ENCODE results near the gene CPNE4.

Gene CPNE4

GRCh38 chr3:131717493-131717892 lies 317.3 kb downstream of the CPNE4 start:
- Histone ChIP-seq H3F3A (ENCODE audit: low read depth) (no peaks in the 10 kb centered on the region), H3K4me3 (ENCODE audit: low read length, poor library complexity, severe bottlenecking) (no peak overlapping the region), H3K36me3 (ENCODE audit: insufficient read depth, low read length) (no peaks in the 10 kb centered on the region), H3K4me1 (ENCODE audit: insufficient read depth, low read length, poor library complexity, severe bottlenecking) (no peaks in the 10 kb centered on the region), H3K9me3 (ENCODE audit: insufficient read depth, low read depth, low read length) (no peaks in the 10 kb centered on the region), H3K79me2 (ENCODE audit: insufficient read depth, low read length) (no peaks in the 10 kb centered on the region), H3K9ac (ENCODE audit: low read depth, low read length, poor library complexity, severe bottlenecking) (no peak overlapping the region), H3K27me3 (ENCODE audit: insufficient read depth, low read length, poor library complexity, severe bottlenecking) (no peaks in the 10 kb centered on the region), H3K9me2 (replicated peaks; ENCODE audit: low read depth, low read length) (no peaks in the 10 kb centered on the region), H2AFZ (ENCODE audit: low read length) (no peak overlapping the region), H3K4me2 (ENCODE audit: low read depth, low read length, poor library complexity, severe bottlenecking) (no peak overlapping the region), H4K20me1 (ENCODE audit: insufficient read depth, low read length, poor library complexity, severe bottlenecking) (no peaks in the 10 kb centered on the region)
- TF ChIP-seq CTCF (conservative IDR thresholded peaks at IDR 0.05; ENCODE audit: low read length) (no peak), EZH2phosphoT487 (IDR thresholded peaks at IDR 0.05; ENCODE audit: borderline replicate concordance) (no peak)

DNA sequence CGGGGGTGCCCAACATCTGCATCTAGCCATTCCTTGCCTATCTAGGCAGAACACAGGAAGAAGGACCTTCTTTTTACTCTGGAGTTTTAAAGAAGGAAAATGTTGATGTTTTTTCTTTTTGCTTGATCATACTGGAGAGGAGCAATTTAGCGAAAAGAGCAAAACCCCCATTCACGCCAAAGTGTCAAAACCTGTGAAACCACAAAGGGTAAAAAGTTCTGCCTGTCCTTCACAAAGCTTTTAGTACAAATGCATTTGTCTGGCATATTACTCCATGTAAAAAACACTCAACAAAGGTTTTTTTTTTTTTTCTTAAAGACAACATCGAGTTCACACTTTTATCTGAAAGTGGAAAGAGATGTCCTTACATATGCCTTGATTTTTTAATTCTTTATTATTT lies 317.9 kb downstream of the CPNE4 start:
- Histone ChIP-seq H2AFZ (ENCODE audit: low read length) (no peak overlapping the region), H3K79me2 (ENCODE audit: insufficient read depth, low read length) (no peaks in the 10 kb centered on the region), H3K9me3 (ENCODE audit: insufficient read depth, low read depth, low read length) (no peaks in the 10 kb centered on the region), H4K20me1 (ENCODE audit: insufficient read depth, low read length, poor library complexity, severe bottlenecking) (no peaks in the 10 kb centered on the region), H3K9ac (ENCODE audit: low read depth, low read length, poor library complexity, severe bottlenecking) (no peak overlapping the region), H3K36me3 (ENCODE audit: insufficient read depth, low read length) (no peaks in the 10 kb centered on the region), H3K9me2 (replicated peaks; ENCODE audit: low read depth, low read length) (no peaks in the 10 kb centered on the region), H3F3A (ENCODE audit: low read depth) (no peaks in the 10 kb centered on the region), H3K4me1 (ENCODE audit: insufficient read depth, low read length, poor library complexity, severe bottlenecking) (no peaks in the 10 kb centered on the region), H3K4me2 (ENCODE audit: low read depth, low read length, poor library complexity, severe bottlenecking) (no peak overlapping the region), H3K4me3 (ENCODE audit: low read length, poor library complexity, severe bottlenecking) (no peak overlapping the region), H3K27me3 (ENCODE audit: insufficient read depth, low read length, poor library complexity, severe bottlenecking) (no peaks in the 10 kb centered on the region)
- TF ChIP-seq CTCF (conservative IDR thresholded peaks at IDR 0.05; ENCODE audit: low read length) (no peak), EZH2phosphoT487 (IDR thresholded peaks at IDR 0.05; ENCODE audit: borderline replicate concordance) (no peak)

DNA sequence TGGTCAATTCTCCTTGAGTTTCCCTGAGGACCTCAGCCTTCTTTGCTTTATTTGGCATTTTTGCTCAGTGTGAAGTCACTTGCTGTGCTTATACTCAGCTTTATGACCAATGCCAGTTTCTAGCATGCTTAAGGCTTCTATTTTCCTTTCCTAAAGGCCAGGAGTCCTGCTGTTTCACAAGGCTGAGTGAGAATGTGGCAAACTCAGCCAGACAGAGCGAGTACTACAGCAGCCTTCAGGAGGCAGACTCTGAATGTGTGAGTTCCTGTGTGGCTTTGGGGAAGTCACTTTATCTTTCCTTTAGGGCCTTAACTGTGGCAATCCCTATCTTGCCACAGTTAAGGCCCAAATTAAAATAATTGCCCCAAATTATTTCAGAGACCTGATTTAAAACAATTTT lies 318.8 kb downstream of the CPNE4 start:
- H4K20me1 ChIP-seq (ENCODE audit: insufficient read depth, low read length, poor library complexity, severe bottlenecking) = no peaks in the 10 kb centered on the region
- H3K36me3 ChIP-seq (ENCODE audit: insufficient read depth, low read length) = no peaks in the 10 kb centered on the region
- H3K9me3 ChIP-seq (ENCODE audit: insufficient read depth, low read depth, low read length) = no peaks in the 10 kb centered on the region
- H3K79me2 ChIP-seq (ENCODE audit: insufficient read depth, low read length) = no peaks in the 10 kb centered on the region
- no peak overlapping the region for H3K9ac ChIP-seq (ENCODE audit: low read depth, low read length, poor library complexity, severe bottlenecking)
- no peak overlapping the region for H2AFZ ChIP-seq (ENCODE audit: low read length)
- H3K4me2 ChIP-seq (ENCODE audit: low read depth, low read length, poor library complexity, severe bottlenecking) = no peak overlapping the region
- TF ChIP-seq CTCF (conservative IDR thresholded peaks at IDR 0.05; ENCODE audit: low read length) = no peak
- TF ChIP-seq EZH2phosphoT487 (IDR thresholded peaks at IDR 0.05; ENCODE audit: borderline replicate concordance) = no peak
- no peaks in the 10 kb centered on the region for H3K4me1 ChIP-seq (ENCODE audit: insufficient read depth, low read length, poor library complexity, severe bottlenecking)
- no peaks in the 10 kb centered on the region for H3K9me2 ChIP-seq (replicated peaks; ENCODE audit: low read depth, low read length)
- H3K4me3 ChIP-seq (ENCODE audit: low read length, poor library complexity, severe bottlenecking) = no peak overlapping the region
- no peaks in the 10 kb centered on the region for H3K27me3 ChIP-seq (ENCODE audit: insufficient read depth, low read length, poor library complexity, severe bottlenecking)
- no peaks in the 10 kb centered on the region for H3F3A ChIP-seq (ENCODE audit: low read depth)
